ENCODE results near the gene ZNF638. TPM values are rescaled to one million over a fixed set of nuclear protein-coding genes. Genes with fewer than 3 reads are reported as not detected.

The ZNF638 gene
- total and polyA plus RNA-seq, 2 donors (not counting 3 experiments of a cell fraction or from before 2014, with no cell fraction given), result 36.4 to 111 TPM

DNA sequence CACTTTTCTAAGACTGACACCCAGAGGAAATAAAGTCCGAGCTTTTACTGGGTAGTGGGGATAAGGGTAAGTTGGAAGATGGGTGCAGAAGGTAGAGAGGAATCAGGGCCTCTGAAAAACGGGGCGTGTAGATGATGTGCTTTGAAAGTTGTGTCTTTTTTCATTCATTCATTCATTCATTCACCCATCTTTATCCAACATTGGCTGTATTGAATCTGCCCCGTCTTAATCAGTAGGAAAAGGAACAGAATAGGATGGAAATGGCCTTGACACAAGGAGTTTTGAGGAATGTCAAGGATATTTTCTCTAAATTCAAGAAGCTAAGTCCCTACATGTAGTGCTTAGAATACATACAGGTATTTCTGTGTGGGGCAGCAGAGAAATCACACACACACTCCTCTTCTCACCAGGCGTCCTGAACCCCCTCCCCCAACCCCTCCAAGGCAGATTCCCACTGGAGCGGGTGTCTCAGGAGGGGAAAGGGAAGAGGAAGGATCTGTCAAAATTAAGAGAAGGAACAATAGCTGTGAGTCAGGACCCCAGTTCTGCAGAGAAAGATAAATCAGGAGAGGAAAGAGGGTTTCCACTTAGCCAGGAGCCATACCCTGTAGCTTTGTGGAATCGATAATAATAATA lies 135.7 kb downstream of the ZNF638 start:
- dilution Hi-C loops (cut with MboI; ENCODE audit: extremely low pct_ligation_motif_present, low sequenced_read_pairs), result no loop called here

GRCh38 chr2:71468279-71469015 lies 136.9 kb downstream of the ZNF638 start:
- Histone ChIP-seq H3K4me2 (ENCODE audit: insufficient read depth, low read length) (peak overlapping the region; percentile 98), H3K4me3 (replicated peaks in 1 of 3; ENCODE audit: insufficient read depth in 1 of 3, low read depth in 1 of 3, low read length in 3 of 3) (peak overlapping the region in 2 of 3 experiments; percentile 8 to 83), H3K9me3 (replicated peaks; ENCODE audit: control insufficient read depth, insufficient read depth, low read length) (no peaks in the 10 kb centered on the region), H3K4me1 (ENCODE audit: control insufficient read depth, extremely low read depth, insufficient read depth, low read length) (peaks cover 31% of the 10 kb centered on the region), H3K9me1 (replicated peaks; ENCODE audit: control insufficient read depth, extremely low read depth, insufficient read depth, low read length) (no peaks in the 10 kb centered on the region), H2AFZ (ENCODE audit: low read depth, low read length) (no peak overlapping the region), H3K27me3 (ENCODE audit: control insufficient read depth in 2 of 2, insufficient read depth in 2 of 2, low read length in 2 of 2) (no peaks in the 10 kb centered on the region), H3K36me3 (ENCODE audit: control insufficient read depth in 2 of 2, extremely low read depth in 1 of 2, insufficient read depth in 2 of 2, low read length in 2 of 2) (peaks cover 0 to 5% of the 10 kb centered on the region in 2 experiments), H3K27ac (ENCODE audit: insufficient read depth, low read depth, low read length) (no peak overlapping the region), H3K9ac (replicated peaks; ENCODE audit: extremely low read depth, insufficient read depth, low read length) (no peak overlapping the region), H3K79me2 (ENCODE audit: control insufficient read depth, insufficient read depth, low read length) (peaks cover 6% of the 10 kb centered on the region), H4K20me1 (replicated peaks; ENCODE audit: control insufficient read depth, extremely low read depth, insufficient read depth, low read length) (no peaks in the 10 kb centered on the region)
- dilution Hi-C loops (cut with MboI; ENCODE audit: extremely low pct_ligation_motif_present, low sequenced_read_pairs), result no loop called here
- DNase-seq (ENCODE audit: low read depth, low spot score) (no peak), FAIRE-seq (peak; percentile 71)
- ChIA-PET CTCF (interaction anchor here (0.6 to 19.5 kb wide), 10 partner anchors 8 to 169 kb away, joined by 3 to 670 read pairs (median 4); partner anchors contain the start of gene ZNF638), POLR2A (interaction anchor here (1.2 to 1.3 kb wide), 2 partner anchors 14 to 36 kb away, joined by 3 to 6 read pairs; no protein-coding TSS in a partner anchor)
- TF ChIP-seq POLR2AphosphoS5 (IDR thresholded peaks at IDR 0.05; ENCODE audit: insufficient read depth, low read depth, low read length) (no peak), MAX (IDR thresholded peaks at IDR 0.05; ENCODE audit: insufficient read depth, insufficient read length) (no peak), GATA2 (IDR thresholded peaks at IDR 0.05; ENCODE audit: insufficient read depth, insufficient read length, low read depth, low read length) (no peak), EZH2 (IDR thresholded peaks at IDR 0.05; ENCODE audit: borderline replicate concordance, low read depth, low read length, severe bottlenecking) (no peak), JUN (IDR thresholded peaks at IDR 0.05; ENCODE audit: borderline replicate concordance, insufficient read depth, insufficient read length, low read depth) (no peak), CTCF (IDR thresholded peaks at IDR 0.05; ENCODE audit: extremely low read depth in 1 of 2, insufficient read depth in 1 of 2, low read depth in 1 of 2, low read length in 2 of 2) (no peak), MYC (IDR thresholded peaks at IDR 0.05; ENCODE audit: low read depth, low read length) (no peak), FOS (IDR thresholded peaks at IDR 0.05; ENCODE audit: borderline replicate concordance, insufficient read depth, low read length) (no peak), POLR2A (IDR thresholded peaks at IDR 0.05; ENCODE audit: low read depth, low read length) (no peak)
- intact Hi-C loops (cut with micrococcal nuclease), result no loop called here
- BruUV-seq (replicated peaks), result no TSS peak

More for the DNA sequence above, 135.7 kb downstream of the ZNF638 start:
- ChIA-PET POLR2A (interaction anchor here (1.2 to 1.5 kb wide), 3 partner anchors 13 to 28 kb away, joined by 3 to 6 read pairs (median 3); no protein-coding TSS in a partner anchor), CTCF (interaction anchor here (1.0 to 19.5 kb wide), 10 partner anchors 9 to 168 kb away, joined by 3 to 670 read pairs (median 4); partner anchors contain the start of genes DYSF and ZNF638)
- peaks cover 31% of the 10 kb centered on the region for H3K4me1 ChIP-seq (ENCODE audit: control insufficient read depth, extremely low read depth, insufficient read depth, low read length)
- H3K9me1 ChIP-seq (replicated peaks; ENCODE audit: control insufficient read depth, extremely low read depth, insufficient read depth, low read length), result no peaks in the 10 kb centered on the region
- intact Hi-C loops (cut with micrococcal nuclease), result loop anchor here (1.0 kb wide), 2 partner anchors 25 to 37 kb away; no protein-coding TSS in a partner anchor
- peaks cover 6% of the 10 kb centered on the region for H3K79me2 ChIP-seq (ENCODE audit: control insufficient read depth, insufficient read depth, low read length)
- peak overlapping the region; percentile 98 for H3K4me2 ChIP-seq (ENCODE audit: insufficient read depth, low read length)
- no peaks in the 10 kb centered on the region for H3K9me3 ChIP-seq (replicated peaks; ENCODE audit: control insufficient read depth, insufficient read depth, low read length)
- TF ChIP-seq MAX (IDR thresholded peaks at IDR 0.05; ENCODE audit: insufficient read depth, insufficient read length) (no peak), JUN (IDR thresholded peaks at IDR 0.05; ENCODE audit: borderline replicate concordance, insufficient read depth, insufficient read length, low read depth) (no peak), FOS (IDR thresholded peaks at IDR 0.05; ENCODE audit: borderline replicate concordance, insufficient read depth, low read length) (peak; percentile 45), GATA2 (IDR thresholded peaks at IDR 0.05; ENCODE audit: insufficient read depth, insufficient read length, low read depth, low read length) (peak; percentile 52)
- H3K27ac ChIP-seq (ENCODE audit: insufficient read depth, low read depth, low read length), result peak overlapping the region; percentile 65
- FAIRE-seq (peak; percentile 70), DNase-seq (ENCODE audit: low read depth, low spot score) (peak; percentile 61)
- H3K36me3 ChIP-seq (ENCODE audit: control insufficient read depth in 2 of 2, extremely low read depth in 1 of 2, insufficient read depth in 2 of 2, low read length in 2 of 2), result no peaks in the 10 kb centered on the region
- peak overlapping the region; percentile 91 for H2AFZ ChIP-seq (ENCODE audit: low read depth, low read length)
- H3K27me3 ChIP-seq (ENCODE audit: control insufficient read depth in 2 of 2, insufficient read depth in 2 of 2, low read length in 2 of 2), result no peaks in the 10 kb centered on the region
- H3K4me3 ChIP-seq (replicated peaks in 1 of 3; ENCODE audit: insufficient read depth in 1 of 3, low read depth in 1 of 3, low read length in 3 of 3), result peak overlapping the region; percentile 65 to 98 (median 83)
- H4K20me1 ChIP-seq (replicated peaks; ENCODE audit: control insufficient read depth, extremely low read depth, insufficient read depth, low read length), result no peaks in the 10 kb centered on the region
- BruUV-seq (replicated peaks), result no TSS peak
- peak overlapping the region; percentile 90 for H3K9ac ChIP-seq (replicated peaks; ENCODE audit: extremely low read depth, insufficient read depth, low read length)

Measured in endothelial cell of umbilical vein (primary cell).